ENCODE measurements around the gene TP53I13. TPM values are rescaled to one million over a fixed set of nuclear protein-coding genes. Genes with fewer than 3 reads are reported as not detected.

The TP53I13 gene
- total and polyA plus RNA-seq, 4 donors, result 24.2 to 126 (median 61.4) TPM

GRCh38 chr17:29586676-29587469 lies 18.4 kb downstream of the TP53I13 start:
- 57 to 61% methylated on average over 8 to 9 of the region's 9 CpGs for WGBS, 2 donors
- Histone ChIP-seq H3K9ac (ENCODE audit: insufficient read depth in 1 of 2, low read length in 2 of 2) (no peak overlapping the region), H3K9me3 (ENCODE audit: control insufficient read depth in 4 of 4, insufficient read depth in 3 of 4, low read length in 3 of 4) (peaks cover 0 to 3% (median 0%) of the 10 kb centered on the region in 4 donors), H3K4me1 (ENCODE audit: control insufficient read depth in 5 of 5, insufficient read depth in 5 of 5, low read length in 5 of 5) (peaks cover 4 to 60% (median 35%) of the 10 kb centered on the region in 5 donors), H3K27me3 (ENCODE audit: control insufficient read depth in 3 of 3, insufficient read depth in 3 of 3, low read length in 2 of 3) (no peaks in the 10 kb centered on the region), H3K36me3 (ENCODE audit: control insufficient read depth in 4 of 4, insufficient read depth in 4 of 4, low read length in 4 of 4) (peaks cover 0 to 13% (median 6%) of the 10 kb centered on the region in 4 donors), H3K27ac (ENCODE audit: low read depth in 1 of 2, low read length in 1 of 2) (peak overlapping the region; percentile 11 to 92), H3K4me3 (no peak overlapping the region)
- no peak for DNase-seq
- ATAC-seq (ENCODE audit: insufficient read depth, low FRiP score), result no peak
- no peak for TF ChIP-seq CTCF (IDR thresholded peaks at IDR 0.05; ENCODE audit: control extremely low read depth, extremely low read depth)

GRCh38 chr17:29587591-29587990 lies 19.1 kb downstream of the TP53I13 start:
- Histone ChIP-seq H3K36me3 (ENCODE audit: control insufficient read depth in 4 of 4, insufficient read depth in 4 of 4, low read length in 4 of 4) (peaks cover 0 to 8% (median 3%) of the 10 kb centered on the region in 4 donors), H3K27ac (ENCODE audit: low read depth in 1 of 2, low read length in 1 of 2) (peak overlapping the region; percentile 2 to 92), H3K4me1 (ENCODE audit: control insufficient read depth in 5 of 5, insufficient read depth in 5 of 5, low read length in 5 of 5) (peaks cover 7 to 67% (median 34%) of the 10 kb centered on the region in 5 donors), H3K4me3 (no peak overlapping the region), H3K9me3 (ENCODE audit: control insufficient read depth in 4 of 4, insufficient read depth in 3 of 4, low read length in 3 of 4) (peaks cover 0 to 3% (median 0%) of the 10 kb centered on the region in 4 donors), H3K9ac (ENCODE audit: insufficient read depth in 1 of 2, low read length in 2 of 2) (no peak overlapping the region), H3K27me3 (ENCODE audit: control insufficient read depth in 3 of 3, insufficient read depth in 3 of 3, low read length in 2 of 3) (no peaks in the 10 kb centered on the region)
- 74 to 86% methylated on average over 6 of the region's 6 CpGs for WGBS, 2 donors
- no peak for TF ChIP-seq CTCF (IDR thresholded peaks at IDR 0.05; ENCODE audit: control extremely low read depth, extremely low read depth)
- ATAC-seq (ENCODE audit: insufficient read depth, low FRiP score) (no peak), DNase-seq (no peak)

- peaks cover 0 to 5% (median under 1%) of the 10 kb centered on the region in 4 donors for H3K36me3 ChIP-seq (ENCODE audit: control insufficient read depth in 4 of 4, insufficient read depth in 4 of 4, low read length in 4 of 4)
- WGBS, 2 donors, result 23 to 29% methylated on average over 8 of the region's 8 CpGs
- H3K9ac ChIP-seq (ENCODE audit: insufficient read depth in 1 of 2, low read length in 2 of 2), result no peak overlapping the region
- peak overlapping the region; percentile 80 for H3K4me3 ChIP-seq
- no peaks in the 10 kb centered on the region for H3K27me3 ChIP-seq (ENCODE audit: control insufficient read depth in 3 of 3, insufficient read depth in 3 of 3, low read length in 2 of 3)
- H3K4me1 ChIP-seq (ENCODE audit: control insufficient read depth in 5 of 5, insufficient read depth in 5 of 5, low read length in 5 of 5), result peaks cover 7 to 70% (median 36%) of the 10 kb centered on the region in 5 donors
- H3K27ac ChIP-seq (ENCODE audit: low read depth in 1 of 2, low read length in 1 of 2), result peak overlapping the region; percentile 2 to 92
- no peak for TF ChIP-seq CTCF (IDR thresholded peaks at IDR 0.05; ENCODE audit: control extremely low read depth, extremely low read depth)
- H3K9me3 ChIP-seq (ENCODE audit: control insufficient read depth in 4 of 4, insufficient read depth in 3 of 4, low read length in 3 of 4), result peaks cover 0 to 3% (median 0%) of the 10 kb centered on the region in 4 donors
- ATAC-seq (ENCODE audit: insufficient read depth, low FRiP score) (no peak), DNase-seq (peak in 1 of 3 donors; percentile 30)
Measured at GRCh38 chr17:29588017-29588561, 19.6 kb downstream of the TP53I13 start.

Measured in lung (tissue), 12 donors.